ENCODE measurements around the gene GRIN1. TPM values are rescaled to one million over a fixed set of nuclear protein-coding genes. Genes with fewer than 3 reads are reported as not detected.

Gene GRIN1
- total and polyA plus RNA-seq, 7 experiments from 2014 or later = not detected

GRCh38 chr9:137217276-137218211, 78.6 kb downstream of the GRIN1 start:
- CTCF ChIA-PET = no interaction called here
- H3K27ac ChIP-seq (ENCODE audit: low read depth, low read length) = no peak overlapping the region
- H3K27ac Mint-ChIP-seq = no peak overlapping the region

GRCh38 chr9:137218212-137218753, 79.3 kb downstream of the GRIN1 start:
- ChIA-PET CTCF (no interaction called here), POLR2A (interaction anchor here (1.3 kb wide), 1 partner anchor 24 kb away, joined by 3 read pairs; no protein-coding TSS in a partner anchor)
- ATAC-seq = no peak
- no peak for DNase-seq
- no peaks in the 10 kb centered on the region for H3K36me3 Mint-ChIP-seq
- H3K27me3 Mint-ChIP-seq = no peaks in the 10 kb centered on the region
- Histone ChIP-seq H3K27ac (ENCODE audit: low read depth, low read length) (no peak overlapping the region), H3K4me1 (ENCODE audit: control insufficient read depth in 2 of 2, insufficient read depth in 2 of 2, low read length in 2 of 2) (peaks cover 0 to 5% of the 10 kb centered on the region in 2 donors), H3K4me3 (ENCODE audit: low read length) (no peak overlapping the region), H3K9me3 (ENCODE audit: control insufficient read depth in 2 of 3, low read length in 3 of 3) (no peaks in the 10 kb centered on the region), H3K36me3 (ENCODE audit: control insufficient read depth in 2 of 3, insufficient read depth in 3 of 3, low read length in 3 of 3) (peaks cover 0 to 28% (median 0%) of the 10 kb centered on the region in 3 experiments), H3K27me3 (ENCODE audit: control insufficient read depth in 2 of 2, insufficient read depth in 2 of 2, low read length in 2 of 2) (no peaks in the 10 kb centered on the region)
- H3K4me3 Mint-ChIP-seq = no peak overlapping the region
- peaks cover 0 to 5% (median 0%) of the 10 kb centered on the region in 7 donors for H3K4me1 Mint-ChIP-seq
- intact Hi-C loops (cut with micrococcal nuclease) = no loop called here
- no peak overlapping the region for H3K27ac Mint-ChIP-seq
- no peaks in the 10 kb centered on the region for H3K9me3 Mint-ChIP-seq

More at GRCh38 chr9:137217276-137218211, 78.6 kb downstream of the GRIN1 start:
- no peaks in the 10 kb centered on the region for H3K27me3 ChIP-seq (ENCODE audit: control insufficient read depth in 2 of 2, insufficient read depth in 2 of 2, low read length in 2 of 2)
- no peaks in the 10 kb centered on the region for H3K9me3 ChIP-seq (ENCODE audit: control insufficient read depth in 2 of 3, low read length in 3 of 3)
- DNase-seq = no peak
- H3K4me3 ChIP-seq (ENCODE audit: low read length) = no peak overlapping the region
- peak; percentile 15 for ATAC-seq
- intact Hi-C loops (cut with micrococcal nuclease) = no loop called here
- peak overlapping the region in 3 of 10 donors; percentile 14 to 40 (median 23) for H3K4me3 Mint-ChIP-seq
- POLR2A ChIA-PET = interaction anchor here (1.3 kb wide), 1 partner anchor 25 kb away, joined by 3 read pairs; no protein-coding TSS in a partner anchor
- no peaks in the 10 kb centered on the region for H3K4me1 ChIP-seq (ENCODE audit: control insufficient read depth in 2 of 2, insufficient read depth in 2 of 2, low read length in 2 of 2)
- no peaks in the 10 kb centered on the region for H3K9me3 Mint-ChIP-seq
- peaks cover 0 to 2% (median 0%) of the 10 kb centered on the region in 5 donors for H3K36me3 Mint-ChIP-seq
- H3K4me1 Mint-ChIP-seq = peaks cover 0 to 4% (median 0%) of the 10 kb centered on the region in 7 donors
- peaks cover 0 to 28% (median 0%) of the 10 kb centered on the region in 3 experiments for H3K36me3 ChIP-seq (ENCODE audit: control insufficient read depth in 2 of 3, insufficient read depth in 3 of 3, low read length in 3 of 3)
- H3K27me3 Mint-ChIP-seq = no peaks in the 10 kb centered on the region

Small RNA genes lying within 50 kb of the gene (microRNA-seq; reads per million reads assigned to microRNA genes)
- gene MIR3621 (ENCODE audit: borderline microRNAs expressed) = not detected

Other genes with a start within 250 kb of the GRIN1 start
Only the 30 nearest of the 31 such genes appear.
- 1 to 10 TPM in 3 of 5 experiments, under 1 TPM in 2; 0.77 to 3.6 (median 1.4) TPM for gene C8G, start 193.9 kb upstream of the GRIN1 start, total RNA-seq
- not detected for gene C8G, start 193.9 kb upstream of the GRIN1 start, polyA plus RNA-seq
- gene LCN12, start 186.9 kb upstream of the GRIN1 start, total RNA-seq = 1 to 10 TPM in 4 of 5 experiments, under 1 TPM in 1; 0.89 to 4.9 (median 2.6) TPM
- gene LCN12, start 186.9 kb upstream of the GRIN1 start, polyA plus RNA-seq = not detected
- 10 to 100 TPM in 1 of 5 experiments, 1 to 10 TPM in 3, under 1 TPM in 1; 0.97 to 68.7 (median 4.3) TPM for gene PTGDS, start 161.7 kb upstream of the GRIN1 start, total RNA-seq
- not detected for gene PTGDS, start 161.7 kb upstream of the GRIN1 start, polyA plus RNA-seq
- gene LCNL1, start 156.2 kb upstream of the GRIN1 start, total RNA-seq = 1 to 10 TPM in 1 of 5 experiments, under 1 TPM in 2, not detected in 2; 0.12 to 1.9 (median 0.13) TPM
- not detected for gene LCNL1, start 156.2 kb upstream of the GRIN1 start, polyA plus RNA-seq
- gene PAXX, start 146.7 kb upstream of the GRIN1 start, total RNA-seq = 10 to 100 TPM; 54.8 to 78.2 (median 68.0) TPM
- gene PAXX, start 146.7 kb upstream of the GRIN1 start, polyA plus RNA-seq = 10 to 100 TPM; 49.3 to 59.1 TPM
- 10 to 100 TPM in 1 of 5 experiments, 1 to 10 TPM in 1, under 1 TPM in 2, not detected in 1; 0.46 to 13.0 (median 1.4) TPM for gene CLIC3, start 142.6 kb upstream of the GRIN1 start, total RNA-seq
- gene CLIC3, start 142.6 kb upstream of the GRIN1 start, polyA plus RNA-seq = under 1 TPM; 0.31 to 0.77 TPM
- gene ABCA2, start 110.9 kb upstream of the GRIN1 start, total RNA-seq = 100 to 1,000 TPM in 1 of 5 experiments, 10 to 100 TPM in 4; 18.4 to 112 (median 26.7) TPM
- 1 to 10 TPM; 1.8 to 2.5 TPM for gene ABCA2, start 110.9 kb upstream of the GRIN1 start, polyA plus RNA-seq
- gene FUT7, start 107.1 kb upstream of the GRIN1 start, total RNA-seq = 1 to 10 TPM in 1 of 5 experiments, under 1 TPM in 3, not detected in 1; 0.27 to 4.6 (median 0.50) TPM
- gene FUT7, start 107.1 kb upstream of the GRIN1 start, polyA plus RNA-seq = under 1 TPM; 0.06 to 0.25 TPM
- gene NPDC1, start 93.0 kb upstream of the GRIN1 start, total RNA-seq = 10 to 100 TPM in 2 of 5 experiments, 1 to 10 TPM in 3; 2.3 to 37.5 (median 7.4) TPM
- gene NPDC1, start 93.0 kb upstream of the GRIN1 start, polyA plus RNA-seq = 1 to 10 TPM in 1 of 2 donors, under 1 TPM in 1; 0.36 to 1.2 TPM
- gene ENTPD2, start 85.1 kb upstream of the GRIN1 start, total RNA-seq = not detected
- not detected for gene ENTPD2, start 85.1 kb upstream of the GRIN1 start, polyA plus RNA-seq
- 10 to 100 TPM in 1 of 5 experiments, 1 to 10 TPM in 1, under 1 TPM in 3; 0.16 to 22.1 (median 0.74) TPM for gene SAPCD2, start 68.6 kb upstream of the GRIN1 start, total RNA-seq
- under 1 TPM in 1 of 2 donors, not detected in 1; 0.18 TPM for gene SAPCD2, start 68.6 kb upstream of the GRIN1 start, polyA plus RNA-seq
- 10 to 100 TPM; 11.6 to 27.6 (median 15.2) TPM for gene UAP1L1, start 61.6 kb upstream of the GRIN1 start, total RNA-seq
- 1 to 10 TPM in 1 of 2 donors, under 1 TPM in 1; 0.71 to 1.4 TPM for gene UAP1L1, start 61.6 kb upstream of the GRIN1 start, polyA plus RNA-seq
- 10 to 100 TPM; 57.3 to 74.2 (median 70.2) TPM for gene MAN1B1, start 52.2 kb upstream of the GRIN1 start, total RNA-seq
- 10 to 100 TPM; 36.0 to 51.2 TPM for gene MAN1B1, start 52.2 kb upstream of the GRIN1 start, polyA plus RNA-seq
- 100 to 1,000 TPM; 235 to 328 (median 298) TPM for gene DPP7, start 24.4 kb upstream of the GRIN1 start, total RNA-seq
- 100 to 1,000 TPM in 1 of 2 donors, 10 to 100 TPM in 1; 86.9 to 120 TPM for gene DPP7, start 24.4 kb upstream of the GRIN1 start, polyA plus RNA-seq
- under 1 TPM in 1 of 5 experiments, not detected in 4; 0.42 TPM for gene LRRC26, start 30.9 kb downstream of the GRIN1 start, total RNA-seq
- gene LRRC26, start 30.9 kb downstream of the GRIN1 start, polyA plus RNA-seq = not detected
- gene TMEM210, start 32.9 kb downstream of the GRIN1 start, total RNA-seq = not detected
- not detected for gene TMEM210, start 32.9 kb downstream of the GRIN1 start, polyA plus RNA-seq
- 100 to 1,000 TPM in 4 of 5 experiments, 10 to 100 TPM in 1; 77.3 to 147 (median 134) TPM for gene ANAPC2, start 49.4 kb downstream of the GRIN1 start, total RNA-seq
- gene ANAPC2, start 49.4 kb downstream of the GRIN1 start, polyA plus RNA-seq = 1 to 10 TPM; 7.4 to 7.8 TPM
- 10 to 100 TPM; 37.9 to 75.6 (median 46.8) TPM for gene SSNA1, start 49.5 kb downstream of the GRIN1 start, total RNA-seq
- gene SSNA1, start 49.5 kb downstream of the GRIN1 start, polyA plus RNA-seq = 100 to 1,000 TPM; 106 to 133 TPM
- 10 to 100 TPM in 1 of 5 experiments, 1 to 10 TPM in 4; 7.1 to 13.5 (median 8.5) TPM for gene TPRN, start 61.6 kb downstream of the GRIN1 start, total RNA-seq
- gene TPRN, start 61.6 kb downstream of the GRIN1 start, polyA plus RNA-seq = under 1 TPM; 0.35 to 0.54 TPM
- gene TMEM203, start 66.5 kb downstream of the GRIN1 start, total RNA-seq = 10 to 100 TPM; 22.6 to 43.2 (median 34.7) TPM
- 100 to 1,000 TPM; 156 to 172 TPM for gene TMEM203, start 66.5 kb downstream of the GRIN1 start, polyA plus RNA-seq
- 10 to 100 TPM; 32.2 to 42.0 (median 34.0) TPM for gene NDOR1, start 66.5 kb downstream of the GRIN1 start, total RNA-seq
- 10 to 100 TPM in 1 of 2 donors, 1 to 10 TPM in 1; 4.5 to 10.3 TPM for gene NDOR1, start 66.5 kb downstream of the GRIN1 start, polyA plus RNA-seq
- 1 to 10 TPM in 4 of 5 experiments, under 1 TPM in 1; 0.85 to 4.3 (median 1.2) TPM for gene RNF208, start 83.1 kb downstream of the GRIN1 start, total RNA-seq
- not detected for gene RNF208, start 83.1 kb downstream of the GRIN1 start, polyA plus RNA-seq
- gene CYSRT1, start 86.0 kb downstream of the GRIN1 start, total RNA-seq = under 1 TPM in 3 of 5 experiments, not detected in 2; 0.45 to 0.63 (median 0.46) TPM
- gene CYSRT1, start 86.0 kb downstream of the GRIN1 start, polyA plus RNA-seq = under 1 TPM in 1 of 2 donors, not detected in 1; 0.52 TPM
- under 1 TPM in 1 of 5 experiments, not detected in 4; 0.12 TPM for gene RNF224, start 88.3 kb downstream of the GRIN1 start, total RNA-seq
- gene RNF224, start 88.3 kb downstream of the GRIN1 start, polyA plus RNA-seq = not detected
- under 1 TPM in 2 of 5 experiments, not detected in 3; 0.16 TPM for gene SLC34A3, start 91.7 kb downstream of the GRIN1 start, total RNA-seq
- gene SLC34A3, start 91.7 kb downstream of the GRIN1 start, polyA plus RNA-seq = not detected
- gene TUBB4B, start 102.1 kb downstream of the GRIN1 start, total RNA-seq = 100 to 1,000 TPM in 1 of 5 experiments, 10 to 100 TPM in 4; 44.2 to 260 (median 87.5) TPM
- gene TUBB4B, start 102.1 kb downstream of the GRIN1 start, polyA plus RNA-seq = 10 to 100 TPM; 17.5 to 49.9 TPM
- not detected for gene STPG3, start 112.1 kb downstream of the GRIN1 start, total RNA-seq
- not detected for gene STPG3, start 112.1 kb downstream of the GRIN1 start, polyA plus RNA-seq
- gene NELFB, start 116.2 kb downstream of the GRIN1 start, total RNA-seq = 10 to 100 TPM; 33.4 to 64.2 (median 38.9) TPM
- 10 to 100 TPM; 22.9 to 36.5 TPM for gene NELFB, start 116.2 kb downstream of the GRIN1 start, polyA plus RNA-seq
- gene TOR4A, start 138.6 kb downstream of the GRIN1 start, total RNA-seq = 10 to 100 TPM in 2 of 5 experiments, 1 to 10 TPM in 2, under 1 TPM in 1; 0.84 to 16.6 (median 2.3) TPM
- gene TOR4A, start 138.6 kb downstream of the GRIN1 start, polyA plus RNA-seq = under 1 TPM in 1 of 2 donors, not detected in 1; 0.07 TPM
- gene NRARP, start 163.1 kb downstream of the GRIN1 start, total RNA-seq = 1 to 10 TPM in 3 of 5 experiments, under 1 TPM in 2; 0.70 to 2.7 (median 1.7) TPM
- gene NRARP, start 163.1 kb downstream of the GRIN1 start, polyA plus RNA-seq = not detected